Right atrium auricular region (tissue), 2 donors: ENCODE results near the gene SLC17A6. TPM values are rescaled to one million over a fixed set of nuclear protein-coding genes. Genes with fewer than 3 reads are reported as not detected.

Experiments
- DNase-seq: peaks from one replicate; pipeline ENCODE4 v3.0.0-alpha.2; 2019; ENCODE audit warnings: low spot score
- H3K27ac ChIP-seq, 2 donors: fragments of 200-600 bp; sonication (generic); 1 replicate in 1 of 2; 2 replicates in 1 of 2; pipeline ENCODE4 v1.5.1; 2016 to 2019
- H3K27me3 ChIP-seq, 2 donors: fragments of 200-600 bp; sonication (generic); one replicate each; pipeline versions ENCODE4 v1.5.1 to v1.6.0; 2017 to 2019
- H3K36me3 ChIP-seq: fragments of 200-600 bp; sonication (generic); one replicate; pipeline ENCODE4 v1.5.1; 2016
- H3K4me1 ChIP-seq, 2 donors: fragments of 200-600 bp; sonication (generic); one replicate each; pipeline versions ENCODE4 v1.5.1 to v1.6.0; 2017 to 2019
- H3K4me3 ChIP-seq, 2 donors: fragments of 200-600 bp; sonication (generic); 1 replicate in 1 of 2; 2 replicates in 1 of 2; pipeline ENCODE4 v1.5.1; 2017 to 2019; ENCODE audit warnings: mild to moderate bottlenecking in 1 of 2, moderate library complexity in 1 of 2
- H3K9me3 ChIP-seq, 2 donors: fragments of 200-600 bp; sonication (generic); one replicate each; pipeline ENCODE4 v1.5.1; 2019
- CTCF ChIP-seq, 2 donors: fragments of 200-600 bp; sonication (generic); IDR thresholded peaks; one replicate each; pipeline ENCODE4 v1.5.1; 2019; ENCODE audit warnings: antibody characterized with exemption in 2 of 2
- total RNA-seq, 2 donors: library from RNA; depleted of rRNA; stranded (reverse); fragments of >200 nt; gene quantifications; one replicate each; pipeline ENCODE4 v1.1.0, GENCODE V29; 2016

Gene SLC17A6
- total RNA-seq, 2 donors from 2014 or later = not detected

- Histone ChIP-seq H3K9me3 (no peaks in the 10 kb centered on the region), H3K4me3 (no peak overlapping the region), H3K27ac (no peak overlapping the region), H3K4me1 (peaks cover 0 to 3% of the 10 kb centered on the region in 2 donors), H3K27me3 (peaks cover 8% of the 10 kb centered on the region in 2 donors), H3K36me3 (no peaks in the 10 kb centered on the region)
- TF ChIP-seq CTCF (IDR thresholded peaks at IDR 0.05) = no peak
- no peak for DNase-seq
These were observed 9.8 kb downstream of the SLC17A6 start for GRCh38 chr11:22347857-22348487.

DNA sequence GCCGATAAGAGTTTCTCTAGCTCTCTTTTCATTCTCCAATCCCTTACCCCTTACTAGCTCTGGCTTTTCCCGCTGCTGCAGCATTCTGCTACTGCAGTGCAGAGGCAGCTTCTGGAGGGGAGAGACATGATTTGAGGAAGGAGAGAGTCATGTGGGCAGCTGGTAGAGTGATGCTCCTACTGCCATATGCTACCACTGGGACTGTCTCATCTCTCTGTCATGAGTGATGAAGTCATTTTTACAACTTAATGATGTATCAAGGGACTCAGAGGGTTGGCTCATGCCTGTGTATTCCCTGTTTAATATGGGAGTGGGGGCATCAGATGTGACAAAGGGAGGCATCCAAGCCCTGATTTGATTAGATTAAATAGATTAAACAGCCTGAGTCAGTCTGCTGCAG is 11.3 kb downstream of the SLC17A6 start:
- H3K36me3 ChIP-seq = no peaks in the 10 kb centered on the region
- H3K27ac ChIP-seq = no peak overlapping the region
- H3K27me3 ChIP-seq = no peaks in the 10 kb centered on the region
- TF ChIP-seq CTCF (IDR thresholded peaks at IDR 0.05) = no peak
- no peak for DNase-seq
- H3K4me3 ChIP-seq = no peak overlapping the region
- no peaks in the 10 kb centered on the region for H3K9me3 ChIP-seq
- no peaks in the 10 kb centered on the region for H3K4me1 ChIP-seq

- DNase-seq = no peak
These were observed 21.1 kb downstream of the SLC17A6 start for GRCh38 chr11:22359295-22359694.

DNA sequence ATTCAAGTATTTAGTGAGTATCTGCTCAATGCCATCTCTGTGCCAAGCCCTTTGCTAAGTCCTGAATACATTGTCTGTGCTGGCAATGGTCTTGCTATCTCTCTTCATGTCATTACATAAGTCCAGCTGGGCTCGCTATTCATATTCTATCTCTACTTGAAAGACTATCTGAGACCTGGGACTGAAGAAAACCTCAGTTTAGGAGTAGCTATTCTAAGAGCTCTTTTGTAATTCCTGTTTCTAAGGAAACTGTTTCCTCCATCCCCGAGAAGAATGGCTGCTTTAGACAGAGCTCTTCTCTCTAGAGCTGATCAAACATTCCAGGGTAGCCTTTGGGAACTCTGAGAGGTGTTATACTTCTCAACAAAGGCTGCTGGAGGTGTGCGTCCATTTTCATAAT is 33.0 kb downstream of the SLC17A6 start:
- Histone ChIP-seq H3K36me3 (no peaks in the 10 kb centered on the region), H3K27me3 (no peaks in the 10 kb centered on the region), H3K4me1 (no peaks in the 10 kb centered on the region), H3K9me3 (no peaks in the 10 kb centered on the region), H3K27ac (no peak overlapping the region), H3K4me3 (no peak overlapping the region)
- no peak for DNase-seq
- TF ChIP-seq CTCF (IDR thresholded peaks at IDR 0.05) = no peak

More at GRCh38 chr11:22359295-22359694, 21.1 kb downstream of the SLC17A6 start:
- no peak overlapping the region for H3K4me3 ChIP-seq
- no peaks in the 10 kb centered on the region for H3K27me3 ChIP-seq
- H3K36me3 ChIP-seq = no peaks in the 10 kb centered on the region
- H3K27ac ChIP-seq = no peak overlapping the region
- TF ChIP-seq CTCF (IDR thresholded peaks at IDR 0.05) = no peak
- no peaks in the 10 kb centered on the region for H3K9me3 ChIP-seq
- H3K4me1 ChIP-seq = no peaks in the 10 kb centered on the region

- H3K9me3 ChIP-seq = no peaks in the 10 kb centered on the region
- no peak for DNase-seq
- H3K4me1 ChIP-seq = no peaks in the 10 kb centered on the region
- H3K36me3 ChIP-seq = no peaks in the 10 kb centered on the region
- H3K27me3 ChIP-seq = no peaks in the 10 kb centered on the region
- TF ChIP-seq CTCF (IDR thresholded peaks at IDR 0.05) = no peak
- H3K27ac ChIP-seq = no peak overlapping the region
- H3K4me3 ChIP-seq = no peak overlapping the region
These were observed 48.9 kb downstream of the SLC17A6 start for GRCh38 chr11:22387126-22387525.
